Mesendoderm (in vitro differentiated cells): ENCODE data around the gene RBM47.

Source experiments
- DNase-seq: peaks from one replicate; pipeline ENCODE4 v3.0.0; 2013
- H2AK5ac ChIP-seq: 2 replicates; pipeline ENCODE4 v1.6.1; 2013; ENCODE audit warnings: low read length, inconsistent platforms
- H2BK120ac ChIP-seq: 2 replicates; pipeline ENCODE4 v1.6.1; 2013; ENCODE audit warnings: low read depth, mild to moderate bottlenecking, low read length, moderate library complexity, mixed read lengths
- H2BK15ac ChIP-seq: replicated peaks from 2 replicates; pipeline ENCODE4 v1.6.1; 2013; ENCODE audit warnings: low read depth, mild to moderate bottlenecking, moderate library complexity
- H2BK5ac ChIP-seq: 2 replicates; pipeline ENCODE4 v1.6.1; 2013; ENCODE audit warnings: low read length, inconsistent platforms
- H3K18ac ChIP-seq: 2 replicates; pipeline ENCODE4 v1.6.1; 2013; ENCODE audit warnings: mild to moderate bottlenecking, low read length, mixed read lengths
- H3K23ac ChIP-seq: one replicate; pipeline ENCODE4 v1.6.1; 2013; ENCODE audit warnings: low read length
- H3K27ac ChIP-seq: 2 replicates; pipeline ENCODE4 v1.5.1; 2013; ENCODE audit warnings: low read depth, mild to moderate bottlenecking, inconsistent platforms, low read length, moderate library complexity
- H3K27me3 ChIP-seq: 2 replicates; pipeline ENCODE4 v1.6.1; 2013; ENCODE audit warnings: low read length, control low read depth, mild to moderate bottlenecking, inconsistent platforms; ENCODE audit not compliant: insufficient read depth, poor library complexity
- H3K36me3 ChIP-seq: 2 replicates; pipeline ENCODE4 v1.6.1; 2013; ENCODE audit warnings: low read length, inconsistent platforms; ENCODE audit not compliant: control insufficient read depth, insufficient read depth
- H3K4ac ChIP-seq: one replicate; pipeline ENCODE4 v1.6.1; 2013; ENCODE audit warnings: low read depth, mild to moderate bottlenecking, low read length, moderate library complexity
- H3K4me1 ChIP-seq: 2 replicates; pipeline ENCODE4 v1.6.1; 2013; ENCODE audit warnings: low read depth, low read length, inconsistent platforms; ENCODE audit not compliant: control insufficient read depth
- H3K4me2 ChIP-seq: 2 replicates; pipeline ENCODE4 v1.6.1; 2013; ENCODE audit warnings: low read length
- H3K4me3 ChIP-seq: 2 replicates; pipeline ENCODE4 v1.5.1; 2013; ENCODE audit warnings: mild to moderate bottlenecking, low read length
- H3K56ac ChIP-seq: one replicate; pipeline ENCODE4 v1.6.1; 2013; ENCODE audit warnings: low read length
- H3K79me1 ChIP-seq: 2 replicates; pipeline ENCODE4 v1.6.1; 2013; ENCODE audit warnings: low read length, inconsistent platforms
- H3K79me2 ChIP-seq: 2 replicates; pipeline ENCODE4 v1.6.1; 2013; ENCODE audit warnings: mild to moderate bottlenecking, low read length; ENCODE audit not compliant: control insufficient read depth, insufficient read depth
- H3K9ac ChIP-seq: 2 replicates; pipeline ENCODE4 v1.6.1; 2013; ENCODE audit warnings: low read length, inconsistent platforms
- H4K5ac ChIP-seq: one replicate; pipeline ENCODE4 v1.6.1; 2013; ENCODE audit warnings: low read length
- H4K8ac ChIP-seq: one replicate; pipeline ENCODE4 v1.6.1; 2013; ENCODE audit warnings: low read depth, mild to moderate bottlenecking, control low read depth, low read length, moderate library complexity
- WGBS: extraction: QIAGEN DNeasy Blood & Tissue Kit; methylation state at CpG from one replicate; pipeline ENCODE4 v1.1.7; 2013; ENCODE audit warnings: low lambda C conversion rate, missing lambda C conversion rate; ENCODE audit not compliant: insufficient coverage; ENCODE audit errors: extremely low coverage; 5-methylcytosine and 5-hydroxymethylcytosine counted together

RBM47 gene

DNA sequence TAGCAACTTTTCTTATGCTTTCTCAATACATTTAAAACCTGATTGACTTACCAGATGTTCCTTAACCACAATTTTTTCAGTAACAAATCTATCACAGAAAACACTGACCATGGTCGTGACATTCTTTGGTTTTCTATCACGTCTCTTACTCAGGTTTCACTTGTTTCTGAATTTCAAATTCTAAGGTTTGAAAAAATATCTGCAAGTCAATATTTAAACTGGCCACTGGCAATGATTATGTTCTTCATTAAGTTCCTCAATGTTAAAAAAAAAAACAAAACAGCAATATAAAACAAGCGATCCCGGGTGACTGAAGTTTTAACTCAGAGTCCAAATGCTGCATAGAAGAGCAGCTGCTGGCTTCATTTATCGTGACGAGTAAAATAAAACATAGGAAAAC is 128.9 kb downstream of the RBM47 start:
- H2BK5ac ChIP-seq = no peak overlapping the region
- no peak overlapping the region for H4K8ac ChIP-seq
- no peak overlapping the region for H3K4me2 ChIP-seq
- H3K4ac ChIP-seq = no peak overlapping the region
- H2BK120ac ChIP-seq = no peak overlapping the region
- no CpG with 5 or more reads among the region's 6 CpGs for WGBS
- H2BK15ac ChIP-seq = no peak overlapping the region
- no peak overlapping the region for H3K18ac ChIP-seq
- no peaks in the 10 kb centered on the region for H3K4me1 ChIP-seq
- H3K27me3 ChIP-seq = no peaks in the 10 kb centered on the region
- H3K9ac ChIP-seq = no peak overlapping the region
- no peak overlapping the region for H3K4me3 ChIP-seq
- no peaks in the 10 kb centered on the region for H3K36me3 ChIP-seq
- H3K27ac ChIP-seq = no peak overlapping the region
- no peak overlapping the region for H4K5ac ChIP-seq
- no peak for DNase-seq
- peaks cover 3% of the 10 kb centered on the region for H3K79me1 ChIP-seq
- H3K56ac ChIP-seq = no peak overlapping the region
- peaks cover 2% of the 10 kb centered on the region for H3K79me2 ChIP-seq
- no peak overlapping the region for H3K23ac ChIP-seq
- no peak overlapping the region for H2AK5ac ChIP-seq

DNA sequence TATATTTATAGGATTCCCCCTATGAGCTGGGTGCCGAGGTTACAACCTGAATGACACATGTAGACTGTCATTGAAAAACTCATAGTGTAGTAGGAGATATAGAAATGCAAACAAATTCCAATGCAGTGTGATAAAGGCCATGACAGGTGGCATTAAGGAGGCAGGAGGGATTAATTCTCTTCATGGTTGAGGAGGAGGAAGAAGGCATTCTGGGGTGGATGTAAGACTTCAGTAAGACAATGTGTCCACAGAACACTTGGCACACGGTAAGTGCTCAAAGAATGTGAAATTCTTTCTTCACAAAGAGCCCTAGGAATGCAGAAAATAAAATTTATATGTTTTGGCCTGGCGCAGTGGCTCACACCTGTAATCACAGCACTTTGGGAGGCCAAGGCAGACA is 136.5 kb downstream of the RBM47 start:
- no peak overlapping the region for H2AK5ac ChIP-seq
- no peaks in the 10 kb centered on the region for H3K79me1 ChIP-seq
- H4K8ac ChIP-seq = no peak overlapping the region
- H2BK15ac ChIP-seq = no peak overlapping the region
- no peak overlapping the region for H2BK5ac ChIP-seq
- H3K23ac ChIP-seq = no peak overlapping the region
- no peaks in the 10 kb centered on the region for H3K4me1 ChIP-seq
- no peak overlapping the region for H3K4ac ChIP-seq
- H3K56ac ChIP-seq = no peak overlapping the region
- DNase-seq = no peak
- no peak overlapping the region for H2BK120ac ChIP-seq
- H3K18ac ChIP-seq = no peak overlapping the region
- H3K27me3 ChIP-seq = no peaks in the 10 kb centered on the region
- no peak overlapping the region for H3K4me2 ChIP-seq
- H3K79me2 ChIP-seq = no peaks in the 10 kb centered on the region
- no CpG with 5 or more reads among the region's 3 CpGs for WGBS
- H3K4me3 ChIP-seq = no peak overlapping the region
- no peak overlapping the region for H3K27ac ChIP-seq
- no peaks in the 10 kb centered on the region for H3K36me3 ChIP-seq
- no peak overlapping the region for H3K9ac ChIP-seq
- no peak overlapping the region for H4K5ac ChIP-seq

DNA sequence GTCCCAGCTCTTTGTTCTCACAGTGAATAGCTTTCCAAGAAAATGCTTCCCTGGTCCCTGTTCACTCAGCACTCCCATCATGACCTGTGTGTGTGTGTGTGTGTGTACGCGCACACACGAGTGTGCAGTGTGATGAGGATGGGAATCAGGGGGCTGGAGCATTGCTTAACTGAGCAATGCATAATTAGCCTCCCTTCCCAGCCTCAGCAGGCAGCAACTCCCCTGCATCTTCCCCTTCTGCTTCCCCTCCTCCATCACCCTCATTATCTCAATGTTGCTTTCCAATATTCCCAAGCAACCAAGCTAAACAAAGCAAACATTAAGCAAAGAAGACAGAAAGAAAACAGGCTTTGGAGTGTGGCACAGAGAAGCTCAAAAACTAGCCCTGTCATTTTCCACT is 137.0 kb downstream of the RBM47 start:
- Histone ChIP-seq H3K79me1 (no peaks in the 10 kb centered on the region), H2AK5ac (no peak overlapping the region), H3K4me3 (no peak overlapping the region), H4K8ac (no peak overlapping the region), H3K27me3 (no peaks in the 10 kb centered on the region), H2BK120ac (no peak overlapping the region), H2BK15ac (no peak overlapping the region), H3K23ac (no peak overlapping the region), H3K4me1 (no peaks in the 10 kb centered on the region), H3K4ac (no peak overlapping the region), H3K36me3 (no peaks in the 10 kb centered on the region), H3K18ac (no peak overlapping the region), H3K56ac (no peak overlapping the region), H3K27ac (no peak overlapping the region), H3K79me2 (no peaks in the 10 kb centered on the region), H4K5ac (no peak overlapping the region), H3K9ac (no peak overlapping the region), H3K4me2 (no peak overlapping the region), H2BK5ac (no peak overlapping the region)
- peak; percentile 27 for DNase-seq
- no CpG with 5 or more reads among the region's 3 CpGs for WGBS

DNA sequence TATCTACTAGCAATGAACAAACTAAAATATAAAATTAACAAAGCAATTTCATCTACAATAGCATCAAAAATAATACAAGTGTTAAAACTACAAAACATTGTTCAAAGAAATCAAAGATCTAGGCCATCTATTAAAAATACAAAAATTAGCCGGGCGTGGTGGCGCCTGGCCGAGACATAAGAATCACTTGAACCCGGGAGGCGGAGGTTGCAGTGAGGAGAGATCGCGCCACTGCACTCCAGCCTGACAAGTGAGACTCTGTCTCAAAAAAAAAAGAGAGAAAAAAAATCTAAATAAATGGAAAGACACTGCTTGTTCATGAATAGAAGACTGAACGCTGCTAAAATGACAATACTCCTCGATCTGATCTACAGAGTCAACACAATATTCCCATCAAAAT is 139.2 kb downstream of the RBM47 start:
- Histone ChIP-seq H3K79me1 (no peaks in the 10 kb centered on the region), H3K18ac (no peak overlapping the region), H2BK15ac (no peak overlapping the region), H3K4me1 (no peaks in the 10 kb centered on the region), H4K8ac (no peak overlapping the region), H2AK5ac (no peak overlapping the region), H4K5ac (no peak overlapping the region), H3K56ac (no peak overlapping the region), H2BK5ac (no peak overlapping the region), H3K9ac (no peak overlapping the region), H3K4me3 (no peak overlapping the region), H2BK120ac (no peak overlapping the region), H3K27me3 (no peaks in the 10 kb centered on the region), H3K27ac (no peak overlapping the region), H3K36me3 (no peaks in the 10 kb centered on the region), H3K23ac (no peak overlapping the region), H3K4ac (no peak overlapping the region), H3K4me2 (no peak overlapping the region), H3K79me2 (no peaks in the 10 kb centered on the region)
- no CpG with 5 or more reads among the region's 10 CpGs for WGBS
- no peak for DNase-seq

DNA sequence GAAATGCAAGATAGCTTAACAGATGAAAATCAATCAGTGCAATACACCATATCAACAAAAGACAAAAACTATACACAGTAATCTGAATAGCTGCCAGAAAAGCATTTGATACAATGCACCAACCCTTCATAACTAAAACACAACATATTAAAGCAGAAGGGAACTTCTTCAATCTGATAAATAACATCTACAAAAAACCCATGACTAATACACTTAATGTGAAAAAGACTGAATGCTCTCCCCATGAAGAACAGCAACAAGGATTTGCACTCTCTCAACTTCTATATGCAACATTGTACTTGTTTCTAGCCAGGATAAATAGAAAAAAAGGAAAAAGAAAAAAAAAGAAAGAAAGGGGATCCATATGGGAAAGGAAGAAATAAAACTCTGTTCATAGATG is 139.7 kb downstream of the RBM47 start:
- no peak for DNase-seq
- H3K79me2 ChIP-seq = no peaks in the 10 kb centered on the region
- H2BK120ac ChIP-seq = no peak overlapping the region
- no peak overlapping the region for H2BK15ac ChIP-seq
- H3K4ac ChIP-seq = no peak overlapping the region
- H3K79me1 ChIP-seq = no peaks in the 10 kb centered on the region
- H3K4me3 ChIP-seq = no peak overlapping the region
- H4K8ac ChIP-seq = no peak overlapping the region
- no peak overlapping the region for H2BK5ac ChIP-seq
- H3K18ac ChIP-seq = no peak overlapping the region
- no peak overlapping the region for H3K9ac ChIP-seq
- H3K56ac ChIP-seq = no peak overlapping the region
- no peaks in the 10 kb centered on the region for H3K4me1 ChIP-seq
- no peak overlapping the region for H3K27ac ChIP-seq
- no peak overlapping the region for H4K5ac ChIP-seq
- H3K36me3 ChIP-seq = no peaks in the 10 kb centered on the region
- H3K4me2 ChIP-seq = no peak overlapping the region
- no peak overlapping the region for H3K23ac ChIP-seq
- no peak overlapping the region for H2AK5ac ChIP-seq
- H3K27me3 ChIP-seq = no peaks in the 10 kb centered on the region

DNA sequence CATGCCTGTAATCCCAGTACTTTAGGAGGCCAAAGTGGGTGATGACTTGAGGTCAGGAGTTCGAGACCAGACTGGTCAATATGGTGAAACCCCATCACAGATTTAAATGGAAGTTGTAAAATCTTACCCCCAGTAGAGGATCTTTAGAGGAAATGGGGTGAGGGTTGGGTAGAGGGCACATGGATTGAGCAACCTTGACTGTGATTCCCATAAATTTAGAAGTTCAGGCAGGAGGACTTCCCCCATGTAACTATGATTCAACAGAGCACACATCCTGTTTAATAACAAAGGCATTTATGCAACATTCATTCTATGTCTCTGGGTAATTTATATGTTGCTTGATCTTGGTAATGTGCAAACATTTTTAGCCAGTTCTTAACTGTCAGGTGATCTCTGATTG is 143.1 kb downstream of the RBM47 start:
- no peak for DNase-seq
- no peak overlapping the region for H3K9ac ChIP-seq
- H2BK5ac ChIP-seq = no peak overlapping the region
- H3K79me2 ChIP-seq = no peaks in the 10 kb centered on the region
- peaks cover 3% of the 10 kb centered on the region for H3K4me1 ChIP-seq
- H3K18ac ChIP-seq = no peak overlapping the region
- H3K4me3 ChIP-seq = no peak overlapping the region
- no peak overlapping the region for H4K5ac ChIP-seq
- no peak overlapping the region for H3K4ac ChIP-seq
- H3K56ac ChIP-seq = no peak overlapping the region
- H3K27me3 ChIP-seq = no peaks in the 10 kb centered on the region
- H3K23ac ChIP-seq = no peak overlapping the region
- H3K27ac ChIP-seq = no peak overlapping the region
- no peak overlapping the region for H4K8ac ChIP-seq
- H2BK120ac ChIP-seq = no peak overlapping the region
- no peak overlapping the region for H2AK5ac ChIP-seq
- H2BK15ac ChIP-seq = no peak overlapping the region
- H3K79me1 ChIP-seq = no peaks in the 10 kb centered on the region
- no peak overlapping the region for H3K4me2 ChIP-seq
- WGBS = no CpG with 5 or more reads among the region's 1 CpG
- no peaks in the 10 kb centered on the region for H3K36me3 ChIP-seq
